ENCODE data around the gene GCG. TPM values are rescaled to one million over a fixed set of nuclear protein-coding genes. Genes with fewer than 3 reads are reported as not detected.

The GCG gene
- total RNA-seq, 5 donors from 2014 or later (not counting 1 experiment from before 2014, with no cell fraction given): not detected

- H3K4me1 ChIP-seq (ENCODE audit: control insufficient read depth in 1 of 2, extremely low read depth in 1 of 2, insufficient read depth in 2 of 2, low read length in 2 of 2): no peaks in the 10 kb centered on the region
- WGBS (ENCODE audit: insufficient coverage): no CpG with 5 or more reads among the region's 3 CpGs
- DNase-seq (no peak), ATAC-seq (replicated peaks in 1 of 4) (no peak)
- Mint-ChIP-seq H3K4me3 (no peak overlapping the region), H3K27ac (no peak overlapping the region), H3K36me3 (no peaks in the 10 kb centered on the region), H3K9me3 (no peaks in the 10 kb centered on the region), H3K4me1 (peaks cover 5 to 8% (median 6%) of the 10 kb centered on the region in 3 donors), H3K27me3 (peaks cover 35 to 38% of the 10 kb centered on the region in 2 donors)
- no peak overlapping the region for H3K27ac ChIP-seq (ENCODE audit: low read length)
- H3K4me3 ChIP-seq (ENCODE audit: control insufficient read depth in 1 of 2, extremely low read depth in 1 of 2, low read length in 1 of 2): no peak overlapping the region
- H3K27me3 ChIP-seq (replicated peaks in 1 of 2; ENCODE audit: control insufficient read depth in 2 of 2, extremely low read depth in 1 of 2, insufficient read depth in 2 of 2, low read length in 1 of 2): peaks cover 0 to 3% of the 10 kb centered on the region in 2 experiments
- ChIA-PET CTCF (interaction anchor here (0.6 to 2.0 kb wide), 5 partner anchors 12 to 142 kb away, joined by 3 to 8 read pairs (median 4); no protein-coding TSS in a partner anchor), POLR2A (interaction anchor here in 1 of 2 donors (0.7 kb wide), 1 partner anchor 1618 kb away, joined by 3 read pairs; no protein-coding TSS in a partner anchor)
- H3K36me3 ChIP-seq (ENCODE audit: control insufficient read depth in 2 of 2, extremely low read depth in 1 of 2, insufficient read depth in 1 of 2, low read length in 1 of 2): no peaks in the 10 kb centered on the region
- H3K9me3 ChIP-seq: no peaks in the 10 kb centered on the region
Observed at GRCh38 chr2:162156149-162156548, 4.1 kb upstream of the GCG start.

- peaks cover 0 to 3% of the 10 kb centered on the region in 2 experiments for H3K27me3 ChIP-seq (replicated peaks in 1 of 2; ENCODE audit: control insufficient read depth in 2 of 2, extremely low read depth in 1 of 2, insufficient read depth in 2 of 2, low read length in 1 of 2)
- no peak overlapping the region for H3K4me3 ChIP-seq (ENCODE audit: control insufficient read depth in 1 of 2, extremely low read depth in 1 of 2, low read length in 1 of 2)
- H3K9me3 Mint-ChIP-seq: no peaks in the 10 kb centered on the region
- no peak overlapping the region for H3K27ac ChIP-seq (ENCODE audit: low read length)
- no peaks in the 10 kb centered on the region for H3K9me3 ChIP-seq
- peaks cover 32 to 38% of the 10 kb centered on the region in 2 donors for H3K27me3 Mint-ChIP-seq
- ChIA-PET CTCF (interaction anchor here (0.6 to 2.0 kb wide), 6 partner anchors 9 to 143 kb away, joined by 3 to 8 read pairs (median 4); no protein-coding TSS in a partner anchor), POLR2A (interaction anchor here (0.6 kb wide), 2 partner anchors 14 to 1014 kb away, joined by 3 to 4 read pairs; no protein-coding TSS in a partner anchor)
- H3K4me1 ChIP-seq (ENCODE audit: control insufficient read depth in 1 of 2, extremely low read depth in 1 of 2, insufficient read depth in 2 of 2, low read length in 2 of 2): no peaks in the 10 kb centered on the region
- WGBS (ENCODE audit: insufficient coverage): 95% methylated on average over 3 of the region's 3 CpGs
- peaks cover 5 to 8% (median 6%) of the 10 kb centered on the region in 3 donors for H3K4me1 Mint-ChIP-seq
- no peaks in the 10 kb centered on the region for H3K36me3 Mint-ChIP-seq
- no peak overlapping the region for H3K4me3 Mint-ChIP-seq
- H3K36me3 ChIP-seq (ENCODE audit: control insufficient read depth in 2 of 2, extremely low read depth in 1 of 2, insufficient read depth in 1 of 2, low read length in 1 of 2): no peaks in the 10 kb centered on the region
- no peak overlapping the region for H3K27ac Mint-ChIP-seq
- DNase-seq (no peak), ATAC-seq (replicated peaks in 1 of 4) (no peak)
Observed at GRCh38 chr2:162155093-162155492, 3.0 kb upstream of the GCG start.

GRCh38 chr2:162153608-162154224 lies 1.7 kb upstream of the GCG start:
- Mint-ChIP-seq H3K4me1 (peaks cover 5 to 8% (median 6%) of the 10 kb centered on the region in 3 donors), H3K9me3 (no peaks in the 10 kb centered on the region), H3K36me3 (no peaks in the 10 kb centered on the region), H3K27ac (no peak overlapping the region), H3K27me3 (peaks cover 30 to 36% of the 10 kb centered on the region in 2 donors), H3K4me3 (peak overlapping the region; percentile 4 to 34 (median 15))
- no peaks in the 10 kb centered on the region for H3K4me1 ChIP-seq (ENCODE audit: control insufficient read depth in 1 of 2, extremely low read depth in 1 of 2, insufficient read depth in 2 of 2, low read length in 2 of 2)
- ChIA-PET CTCF (interaction anchor here (0.6 to 2.6 kb wide), 14 partner anchors 9 to 1739 kb away, joined by 3 to 15 read pairs (median 4); no protein-coding TSS in a partner anchor), POLR2A (no interaction called here)
- DNase-seq: peak; percentile 3 to 74 (median 45)
- H3K27ac ChIP-seq (ENCODE audit: low read length): no peak overlapping the region
- peaks cover 0 to 3% of the 10 kb centered on the region in 2 experiments for H3K27me3 ChIP-seq (replicated peaks in 1 of 2; ENCODE audit: control insufficient read depth in 2 of 2, extremely low read depth in 1 of 2, insufficient read depth in 2 of 2, low read length in 1 of 2)
- no peaks in the 10 kb centered on the region for H3K9me3 ChIP-seq
- no peak overlapping the region for H3K4me3 ChIP-seq (ENCODE audit: control insufficient read depth in 1 of 2, extremely low read depth in 1 of 2, low read length in 1 of 2)
- peak; percentile 83 to 97 (median 91) for ATAC-seq (replicated peaks in 1 of 4)
- H3K36me3 ChIP-seq (ENCODE audit: control insufficient read depth in 2 of 2, extremely low read depth in 1 of 2, insufficient read depth in 1 of 2, low read length in 1 of 2): no peaks in the 10 kb centered on the region
- WGBS (ENCODE audit: insufficient coverage): no CpG with 5 or more reads among the region's 5 CpGs

GRCh38 chr2:162149940-162150339 lies 2.1 kb downstream of the GCG start:
- Mint-ChIP-seq H3K4me1 (peaks cover 5 to 8% (median 6%) of the 10 kb centered on the region in 3 donors), H3K4me3 (no peak overlapping the region), H3K36me3 (no peaks in the 10 kb centered on the region), H3K27ac (no peak overlapping the region), H3K9me3 (no peaks in the 10 kb centered on the region), H3K27me3 (peaks cover 49 to 52% of the 10 kb centered on the region in 2 donors)
- CTCF ChIA-PET: no interaction called here
- no peaks in the 10 kb centered on the region for H3K4me1 ChIP-seq (ENCODE audit: control insufficient read depth in 1 of 2, extremely low read depth in 1 of 2, insufficient read depth in 2 of 2, low read length in 2 of 2)
- ATAC-seq (replicated peaks in 1 of 4): no peak
- POLR2A ChIA-PET: no interaction called here
- H3K27ac ChIP-seq (ENCODE audit: low read length): no peak overlapping the region
- no peak overlapping the region for H3K4me3 ChIP-seq (ENCODE audit: control insufficient read depth in 1 of 2, extremely low read depth in 1 of 2, low read length in 1 of 2)
- 92% methylated on average over 7 of the region's 8 CpGs for WGBS (ENCODE audit: insufficient coverage)
- H3K27me3 ChIP-seq (replicated peaks in 1 of 2; ENCODE audit: control insufficient read depth in 2 of 2, extremely low read depth in 1 of 2, insufficient read depth in 2 of 2, low read length in 1 of 2): no peaks in the 10 kb centered on the region
- no peaks in the 10 kb centered on the region for H3K9me3 ChIP-seq
- no peak for DNase-seq
- H3K36me3 ChIP-seq (ENCODE audit: control insufficient read depth in 2 of 2, extremely low read depth in 1 of 2, insufficient read depth in 1 of 2, low read length in 1 of 2): no peaks in the 10 kb centered on the region

- H3K27ac Mint-ChIP-seq: no peak overlapping the region
- peaks cover 5 to 8% (median 6%) of the 10 kb centered on the region in 3 donors for H3K4me1 Mint-ChIP-seq
- Histone ChIP-seq H3K4me1 (ENCODE audit: control insufficient read depth in 1 of 2, extremely low read depth in 1 of 2, insufficient read depth in 2 of 2, low read length in 2 of 2) (no peaks in the 10 kb centered on the region), H3K9me3 (no peaks in the 10 kb centered on the region), H3K4me3 (ENCODE audit: control insufficient read depth in 1 of 2, extremely low read depth in 1 of 2, low read length in 1 of 2) (no peak overlapping the region), H3K27me3 (replicated peaks in 1 of 2; ENCODE audit: control insufficient read depth in 2 of 2, extremely low read depth in 1 of 2, insufficient read depth in 2 of 2, low read length in 1 of 2) (no peaks in the 10 kb centered on the region), H3K36me3 (ENCODE audit: control insufficient read depth in 2 of 2, extremely low read depth in 1 of 2, insufficient read depth in 1 of 2, low read length in 1 of 2) (no peaks in the 10 kb centered on the region), H3K27ac (ENCODE audit: low read length) (no peak overlapping the region)
- WGBS (ENCODE audit: insufficient coverage): no CpG with 5 or more reads among the region's 2 CpGs
- H3K4me3 Mint-ChIP-seq: no peak overlapping the region
- ChIA-PET POLR2A (no interaction called here), CTCF (no interaction called here)
- peaks cover 46 to 47% of the 10 kb centered on the region in 2 donors for H3K27me3 Mint-ChIP-seq
- H3K36me3 Mint-ChIP-seq: no peaks in the 10 kb centered on the region
- H3K9me3 Mint-ChIP-seq: no peaks in the 10 kb centered on the region
- DNase-seq (no peak), ATAC-seq (replicated peaks in 1 of 4) (no peak)
Observed at GRCh38 chr2:162149466-162149865, 2.6 kb downstream of the GCG start.

- no peak for ATAC-seq (replicated peaks in 1 of 4)
- H3K4me1 Mint-ChIP-seq: peaks cover 2 to 5% (median 3%) of the 10 kb centered on the region in 3 donors
- no peak overlapping the region for H3K4me3 Mint-ChIP-seq
- ChIA-PET POLR2A (interaction anchor here in 1 of 2 donors (0.6 kb wide), 1 partner anchor 556 kb away, joined by 4 read pairs; no protein-coding TSS in a partner anchor), CTCF (interaction anchor here in 1 of 2 donors (1.0 kb wide), 2 partner anchors 24 to 27 kb away, joined by 3 read pairs; no protein-coding TSS in a partner anchor)
- H3K36me3 ChIP-seq (ENCODE audit: control insufficient read depth in 2 of 2, extremely low read depth in 1 of 2, insufficient read depth in 1 of 2, low read length in 1 of 2): no peaks in the 10 kb centered on the region
- H3K9me3 Mint-ChIP-seq: no peaks in the 10 kb centered on the region
- H3K27ac Mint-ChIP-seq: no peak overlapping the region
- H3K4me3 ChIP-seq (ENCODE audit: control insufficient read depth in 1 of 2, extremely low read depth in 1 of 2, low read length in 1 of 2): no peak overlapping the region
- DNase-seq: no peak
- WGBS (ENCODE audit: insufficient coverage): no CpG with 5 or more reads among the region's 3 CpGs
- H3K27ac ChIP-seq (ENCODE audit: low read length): no peak overlapping the region
- H3K9me3 ChIP-seq: no peaks in the 10 kb centered on the region
- H3K36me3 Mint-ChIP-seq: no peaks in the 10 kb centered on the region
- H3K27me3 Mint-ChIP-seq: peaks cover 44% of the 10 kb centered on the region in 2 donors
- H3K4me1 ChIP-seq (ENCODE audit: control insufficient read depth in 1 of 2, extremely low read depth in 1 of 2, insufficient read depth in 2 of 2, low read length in 2 of 2): no peaks in the 10 kb centered on the region
- H3K27me3 ChIP-seq (replicated peaks in 1 of 2; ENCODE audit: control insufficient read depth in 2 of 2, extremely low read depth in 1 of 2, insufficient read depth in 2 of 2, low read length in 1 of 2): no peaks in the 10 kb centered on the region
Observed at GRCh38 chr2:162148956-162149355, 3.1 kb downstream of the GCG start.

Data from T-cell (primary cell).